ENCODE results near the gene FIP1L1.

The FIP1L1 gene

DNA sequence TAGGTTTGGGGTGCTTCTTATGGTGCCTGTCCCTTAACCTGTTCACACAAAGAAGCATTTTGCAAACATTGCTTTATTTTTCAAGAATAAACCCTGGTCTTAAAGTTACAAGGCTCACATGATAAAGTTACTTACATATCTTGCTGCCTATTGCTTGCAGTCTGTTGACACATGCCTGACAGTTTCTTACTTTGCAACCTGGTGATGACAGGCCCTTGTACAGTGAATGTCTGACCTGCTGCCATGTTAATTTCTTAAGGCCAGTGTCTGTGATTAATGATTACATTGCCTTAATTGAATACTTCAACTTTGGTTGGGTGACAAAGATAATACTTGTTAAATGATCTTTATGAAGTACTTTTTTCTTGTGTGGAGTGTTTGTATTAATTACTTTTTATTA is 49.9 kb downstream of the FIP1L1 start:
- no peak for TF ChIP-seq CTCF (IDR thresholded peaks at IDR 0.05; ENCODE audit: borderline replicate concordance, insufficient read depth, low read depth, low read length)
- H3K4me3 ChIP-seq (ENCODE audit: low read depth, low read length) = no peak overlapping the region

- no peak for TF ChIP-seq CTCF (IDR thresholded peaks at IDR 0.05; ENCODE audit: borderline replicate concordance, insufficient read depth, low read depth, low read length)
- H3K4me3 ChIP-seq (ENCODE audit: low read depth, low read length) = no peak overlapping the region
Measured at GRCh38 chr4:53431052-53431451, 53.6 kb downstream of the FIP1L1 start.

DNA sequence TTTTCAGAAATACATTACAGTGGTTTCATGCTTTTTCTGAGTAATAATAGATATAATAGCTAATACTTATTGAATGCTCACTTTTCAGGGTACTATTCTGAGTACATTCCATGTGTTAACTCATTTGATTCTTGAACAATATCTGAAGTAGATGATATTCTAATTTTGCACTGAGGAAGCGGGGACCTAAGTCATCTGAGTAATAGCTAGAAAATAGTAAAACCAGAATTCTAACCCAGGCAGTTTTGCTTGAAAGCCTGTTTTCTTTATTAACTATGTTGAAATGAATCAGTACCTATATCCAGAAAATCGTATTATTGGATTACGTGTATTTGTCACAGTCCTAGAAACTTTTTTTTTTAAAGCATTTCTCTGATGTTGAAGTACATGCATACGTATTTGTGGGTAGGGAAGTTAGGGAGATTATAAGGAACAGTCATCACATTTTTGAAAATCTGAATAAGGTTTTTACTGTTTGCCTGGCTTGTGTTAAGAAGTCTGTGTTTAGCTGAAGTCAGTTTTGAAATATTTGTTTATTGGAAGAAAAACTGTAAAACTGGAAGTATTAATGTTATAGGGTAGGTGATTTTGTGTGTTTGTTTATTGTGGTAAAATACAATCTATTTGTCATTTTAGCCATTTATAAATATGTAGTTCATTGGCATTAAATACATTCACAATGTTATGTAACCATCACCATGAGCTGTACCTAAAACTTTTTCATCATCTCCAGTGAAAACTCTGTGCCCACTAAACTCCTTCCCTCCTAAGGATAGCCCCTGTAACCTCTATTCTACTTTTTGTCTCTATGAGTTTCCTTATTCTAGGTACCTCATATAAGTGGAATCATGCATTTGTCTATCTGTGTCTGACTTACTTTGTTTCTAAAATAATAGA is 55.3 kb downstream of the FIP1L1 start:
- no peak for TF ChIP-seq CTCF (IDR thresholded peaks at IDR 0.05; ENCODE audit: borderline replicate concordance, insufficient read depth, low read depth, low read length)
- H3K4me3 ChIP-seq (ENCODE audit: low read depth, low read length) = no peak overlapping the region

DNA sequence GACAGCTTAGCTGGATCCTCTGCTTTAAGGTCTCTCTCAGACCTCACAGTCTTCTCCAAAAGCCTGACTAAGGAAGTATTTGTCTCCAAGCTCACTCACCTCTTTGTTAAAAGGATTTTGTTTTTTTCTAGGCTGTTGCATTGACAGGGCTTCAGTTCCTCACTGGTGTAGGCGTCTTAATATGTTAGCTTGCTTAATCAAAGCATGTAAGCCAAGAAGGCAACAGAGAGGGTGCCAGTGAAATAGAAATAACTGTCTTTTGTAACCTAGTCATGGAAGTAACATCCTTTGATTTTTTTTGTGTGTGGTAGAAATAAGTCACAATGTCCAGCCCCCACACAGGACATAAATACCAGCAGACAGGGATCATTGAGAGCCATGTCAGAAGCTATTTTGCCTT is 58.8 kb downstream of the FIP1L1 start:
- H3K4me3 ChIP-seq (ENCODE audit: low read depth, low read length) = no peak overlapping the region
- TF ChIP-seq CTCF (IDR thresholded peaks at IDR 0.05; ENCODE audit: borderline replicate concordance, insufficient read depth, low read depth, low read length) = no peak

GRCh38 chr4:53441564-53441963 is 64.1 kb downstream of the FIP1L1 start:
- H3K4me3 ChIP-seq (ENCODE audit: low read depth, low read length) = no peak overlapping the region
- TF ChIP-seq CTCF (IDR thresholded peaks at IDR 0.05; ENCODE audit: borderline replicate concordance, insufficient read depth, low read depth, low read length) = no peak

GRCh38 chr4:53444954-53445353 is 67.5 kb downstream of the FIP1L1 start:
- no peak for TF ChIP-seq CTCF (IDR thresholded peaks at IDR 0.05; ENCODE audit: borderline replicate concordance, insufficient read depth, low read depth, low read length)
- H3K4me3 ChIP-seq (ENCODE audit: low read depth, low read length) = no peak overlapping the region

GRCh38 chr4:53450773-53451172 is 73.3 kb downstream of the FIP1L1 start:
- no peak for TF ChIP-seq CTCF (IDR thresholded peaks at IDR 0.05; ENCODE audit: borderline replicate concordance, insufficient read depth, low read depth, low read length)

More at GRCh38 chr4:53450773-53451172, 73.3 kb downstream of the FIP1L1 start:
- H3K4me3 ChIP-seq (ENCODE audit: low read depth, low read length) = no peak overlapping the region
